ENCODE results near the gene LAPTM4A.
"Not testable (repeated sequence)": the region's sequence is repeated elsewhere in the genome, so short reads cannot be mapped to it uniquely, and the experiment has no call there.

DNA sequence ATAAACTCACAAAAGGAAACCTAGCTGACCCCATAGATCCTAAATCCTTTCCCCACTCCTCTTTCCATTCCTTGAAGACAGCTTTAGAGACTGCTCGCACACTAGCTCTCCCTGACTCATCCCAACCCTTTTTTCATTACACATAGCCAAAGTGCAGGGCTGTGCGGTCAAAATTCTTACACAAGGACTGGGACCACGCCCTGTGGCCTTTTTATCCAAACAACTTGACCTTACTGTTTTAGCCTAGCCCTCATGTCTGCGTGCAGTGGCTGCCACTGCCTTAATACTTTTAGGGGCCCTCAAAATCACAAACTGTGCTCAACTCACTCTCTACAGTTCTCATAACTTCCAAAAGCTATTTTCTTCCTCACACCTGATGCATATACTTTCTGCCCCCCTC, 34.5 kb upstream of the LAPTM4A start:
- not testable (repeated sequence) for TF ChIP-seq CTCF (conservative IDR thresholded peaks at IDR 0.05); ZFX (IDR thresholded peaks at IDR 0.05)
